ENCODE results near the gene ZNF850.

Gene ZNF850

DNA sequence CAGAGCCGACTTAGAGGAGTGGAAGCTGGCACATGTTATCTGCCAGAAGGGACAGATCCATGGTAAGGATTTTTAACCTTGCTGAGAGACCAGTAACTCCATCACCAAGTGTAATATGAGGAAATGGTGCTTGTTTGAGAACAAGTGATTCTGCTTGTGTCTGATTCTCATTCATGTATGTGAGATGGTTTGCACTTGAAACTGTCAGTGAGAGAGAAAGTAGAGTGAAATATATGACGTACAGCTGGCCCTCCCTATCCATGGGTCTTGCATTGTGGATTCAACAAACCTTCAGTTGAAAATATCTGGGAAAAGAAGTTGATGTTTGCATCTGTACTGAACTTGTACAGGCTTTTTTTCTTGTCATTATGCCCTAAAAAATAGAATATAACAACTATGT is 104.0 kb downstream of the ZNF850 start:
- Histone ChIP-seq H3K9ac (ENCODE audit: low read length) (no peak overlapping the region), H3K79me1 (replicated peaks; ENCODE audit: low read length, poor library complexity, severe bottlenecking) (peaks cover 40% of the 10 kb centered on the region), H3K18ac (ENCODE audit: low read depth in 1 of 2, low read length in 2 of 2) (no peak overlapping the region), H4K91ac (ENCODE audit: low read length) (no peak overlapping the region), H4K8ac (ENCODE audit: low read length) (no peak overlapping the region), H2AK5ac (ENCODE audit: low read length, severe bottlenecking) (no peak overlapping the region), H3K9me3 (ENCODE audit: control insufficient read depth, low read length) (peaks cover 59% of the 10 kb centered on the region), H2BK5ac (ENCODE audit: low read depth, low read length, poor library complexity, severe bottlenecking) (no peak overlapping the region), H3K4me1 (ENCODE audit: control insufficient read depth, insufficient read depth, low read depth, low read length) (peaks cover 6% of the 10 kb centered on the region), H3K27me3 (ENCODE audit: control insufficient read depth in 1 of 2, insufficient read depth in 1 of 2, low read length in 2 of 2) (no peaks in the 10 kb centered on the region), H2BK12ac (ENCODE audit: low read length in 2 of 2) (no peak overlapping the region), H3K4ac (ENCODE audit: low read depth in 1 of 2, low read length in 2 of 2) (no peak overlapping the region), H3K4me2 (ENCODE audit: low read length, poor library complexity, severe bottlenecking) (no peak overlapping the region), H3K36me3 (ENCODE audit: control insufficient read depth in 1 of 2, insufficient read depth in 2 of 2, low read depth in 1 of 2, low read length in 2 of 2) (peaks cover 16 to 25% of the 10 kb centered on the region in 2 experiments), H2BK15ac (ENCODE audit: low read depth, poor library complexity, severe bottlenecking) (no peak overlapping the region), H3K27ac (ENCODE audit: low read length, poor library complexity, severe bottlenecking) (no peak overlapping the region), H2AFZ (ENCODE audit: low read depth, low read length) (no peak overlapping the region), H3K23ac (ENCODE audit: low read length in 2 of 2) (no peak overlapping the region), H3K14ac (ENCODE audit: low read length in 2 of 2) (no peak overlapping the region), H2BK120ac (ENCODE audit: low read depth, low read length) (no peak overlapping the region), H3K4me3 (ENCODE audit: insufficient read depth in 1 of 2, low read depth in 1 of 2, low read length in 2 of 2) (no peak overlapping the region)
- no peak for DNase-seq
- 87% methylated on average over 2 of the region's 2 CpGs for WGBS

- 84% methylated on average over 6 of the region's 14 CpGs for WGBS
- no peak overlapping the region for H2BK120ac ChIP-seq (ENCODE audit: low read depth, low read length)
- peaks cover 30% of the 10 kb centered on the region for H3K79me1 ChIP-seq (replicated peaks; ENCODE audit: low read length, poor library complexity, severe bottlenecking)
- no peak overlapping the region for H2BK15ac ChIP-seq (ENCODE audit: low read depth, poor library complexity, severe bottlenecking)
- no peak overlapping the region for H3K4ac ChIP-seq (ENCODE audit: low read depth in 1 of 2, low read length in 2 of 2)
- peaks cover 6% of the 10 kb centered on the region for H3K4me1 ChIP-seq (ENCODE audit: control insufficient read depth, insufficient read depth, low read depth, low read length)
- no peak overlapping the region for H3K14ac ChIP-seq (ENCODE audit: low read length in 2 of 2)
- no peak overlapping the region for H2AK5ac ChIP-seq (ENCODE audit: low read length, severe bottlenecking)
- no peak overlapping the region for H4K91ac ChIP-seq (ENCODE audit: low read length)
- H4K8ac ChIP-seq (ENCODE audit: low read length) = no peak overlapping the region
- peaks cover 29 to 34% of the 10 kb centered on the region in 2 experiments for H3K36me3 ChIP-seq (ENCODE audit: control insufficient read depth in 1 of 2, insufficient read depth in 2 of 2, low read depth in 1 of 2, low read length in 2 of 2)
- H3K27ac ChIP-seq (ENCODE audit: low read length, poor library complexity, severe bottlenecking) = no peak overlapping the region
- H2BK12ac ChIP-seq (ENCODE audit: low read length in 2 of 2) = no peak overlapping the region
- H3K9me3 ChIP-seq (ENCODE audit: control insufficient read depth, low read length) = peaks cover 60% of the 10 kb centered on the region
- H3K23ac ChIP-seq (ENCODE audit: low read length in 2 of 2) = no peak overlapping the region
- no peak overlapping the region for H3K18ac ChIP-seq (ENCODE audit: low read depth in 1 of 2, low read length in 2 of 2)
- peak overlapping the region; percentile 59 for H3K4me2 ChIP-seq (ENCODE audit: low read length, poor library complexity, severe bottlenecking)
- peak overlapping the region; percentile 99 for H3K9ac ChIP-seq (ENCODE audit: low read length)
- no peak overlapping the region for H2BK5ac ChIP-seq (ENCODE audit: low read depth, low read length, poor library complexity, severe bottlenecking)
- no peak overlapping the region for H2AFZ ChIP-seq (ENCODE audit: low read depth, low read length)
- H3K4me3 ChIP-seq (ENCODE audit: insufficient read depth in 1 of 2, low read depth in 1 of 2, low read length in 2 of 2) = peak overlapping the region; percentile 63 to 98
- H3K27me3 ChIP-seq (ENCODE audit: control insufficient read depth in 1 of 2, insufficient read depth in 1 of 2, low read length in 2 of 2) = no peaks in the 10 kb centered on the region
- DNase-seq = no peak
Observed at GRCh38 chr19:36665832-36666231, 106.8 kb downstream of the ZNF850 start.
